PC-3 (cell line): ENCODE measurements around the gene PSMA4.

Source experiments
- CTCF ChIP-seq: fragments of 300-600 bp; sonication (generic); conservative IDR thresholded peaks from 2 replicates; pipeline ENCODE4 v1.5.1; 2017; ENCODE audit warnings: antibody characterized with exemption, low read depth, mild to moderate bottlenecking, low read length
- EZH2 ChIP-seq: fragments of 300-600 bp; sonication (generic); IDR thresholded peaks from one replicate; pipeline ENCODE4 v1.6.1; 2017; ENCODE audit warnings: antibody characterized with exemption, mild to moderate bottlenecking, low read length; ENCODE audit not compliant: unreplicated experiment

GRCh38 chr15:78571382-78571781 lies 31.1 kb downstream of the PSMA4 start:
- TF ChIP-seq CTCF (no peak), EZH2 (no peak)
